ENCODE data around the gene FHOD1.
A peak's percentile ranks its signal among the peaks of the same experiment; 100 is the strongest.

The FHOD1 gene

DNA sequence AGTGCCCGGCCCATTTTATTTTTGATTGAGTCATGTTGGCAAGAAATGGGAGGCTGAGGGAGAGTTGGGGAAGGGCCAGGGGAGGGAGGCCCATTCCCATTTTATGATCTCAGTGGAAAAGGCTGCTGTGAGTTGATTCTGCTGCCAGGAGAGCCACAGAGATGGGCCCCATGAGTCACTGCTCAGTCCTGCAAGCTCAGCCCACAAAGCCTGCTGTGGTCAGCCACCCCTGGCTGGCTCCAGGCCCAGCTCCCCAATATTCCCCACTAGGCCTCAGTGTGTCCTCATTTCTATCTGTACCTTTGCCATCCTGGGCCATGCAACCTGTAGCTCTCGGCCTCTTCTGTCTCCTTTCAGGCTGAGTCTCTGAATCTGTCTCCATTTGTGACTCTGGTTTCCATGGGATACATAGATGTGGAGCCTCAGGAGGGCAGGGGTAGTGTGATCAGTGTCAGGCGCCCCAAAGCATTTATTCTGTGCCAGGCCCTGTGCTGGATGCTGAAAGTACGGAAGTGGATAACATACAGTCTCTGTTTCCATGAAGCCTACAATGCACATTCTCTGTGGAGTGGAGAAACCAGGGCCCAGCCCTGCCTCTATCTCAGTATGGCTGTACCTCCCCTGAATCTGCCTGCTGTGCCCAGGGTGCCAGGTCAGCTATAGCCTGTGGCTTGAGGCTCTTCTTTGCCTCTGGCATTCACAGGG is 30.2 kb upstream of the FHOD1 start:
- peak in 2 of 3 donors; percentile 27 to 32 for DNase-seq
- peak overlapping the region in 1 of 7 experiments; percentile 76 for H3K4me3 ChIP-seq (ENCODE audit: control insufficient read depth in 1 of 7, extremely low read depth in 1 of 7, insufficient read depth in 4 of 7, low read depth in 2 of 7, low read length in 6 of 7)
- H3K36me3 ChIP-seq (ENCODE audit: control insufficient read depth in 4 of 4, insufficient read depth in 4 of 4, low read length in 3 of 4), result peaks cover 0 to 16% (median 6%) of the 10 kb centered on the region in 4 experiments
- no peaks in the 10 kb centered on the region for H3K9me3 ChIP-seq (ENCODE audit: control extremely low read depth in 1 of 5, control insufficient read depth in 4 of 5, insufficient read depth in 2 of 5, low read depth in 1 of 5, low read length in 4 of 5)
- peaks cover 0 to 21% (median 20%) of the 10 kb centered on the region in 4 experiments for H3K4me1 ChIP-seq (ENCODE audit: control extremely low read depth in 1 of 4, control insufficient read depth in 4 of 4, insufficient read depth in 4 of 4, low read length in 3 of 4)
- CTCF ChIA-PET, result interaction anchor here (1.4 to 2.0 kb wide), 4 partner anchors 13 to 137 kb away, joined by 5 to 9 read pairs (median 6); no protein-coding TSS in a partner anchor
- WGBS (ENCODE audit: insufficient coverage), result 96% methylated on average over 4 of the region's 4 CpGs
- H3K27me3 ChIP-seq (replicated peaks in 2 of 5; ENCODE audit: control insufficient read depth in 4 of 5, insufficient read depth in 5 of 5, low read length in 4 of 5), result no peaks in the 10 kb centered on the region
- POLR2A ChIA-PET, result no interaction called here
- peak overlapping the region in 1 of 2 experiments; percentile 25 for H3K27ac ChIP-seq (ENCODE audit: insufficient read depth in 1 of 2, low read depth in 1 of 2, low read length in 2 of 2, poor library complexity in 1 of 2, severe bottlenecking in 2 of 2)

DNA sequence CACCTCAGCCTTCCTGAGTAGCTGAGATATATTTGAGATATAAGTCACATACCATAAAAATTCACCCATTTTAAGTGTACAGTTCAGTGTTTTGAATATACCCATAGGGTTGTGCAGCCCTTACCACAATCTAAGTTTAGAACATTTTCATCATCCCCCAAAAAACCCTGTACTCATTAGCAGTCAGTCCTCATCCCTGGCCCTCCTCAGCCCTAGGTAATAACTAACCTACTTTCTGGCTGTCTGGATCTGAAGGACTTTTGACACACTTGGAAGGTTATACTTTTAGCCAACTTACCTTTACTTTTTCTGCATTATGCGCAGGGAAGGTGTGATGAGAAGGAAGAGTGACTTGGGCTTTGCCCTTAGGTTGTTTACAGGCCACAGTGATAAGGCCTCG is 28.0 kb upstream of the FHOD1 start:
- DNase-seq, result no peak
- H3K36me3 ChIP-seq (ENCODE audit: control insufficient read depth in 4 of 4, insufficient read depth in 4 of 4, low read length in 3 of 4), result peaks cover 0 to 14% (median 4%) of the 10 kb centered on the region in 4 experiments
- peaks cover 0 to 21% (median 20%) of the 10 kb centered on the region in 4 experiments for H3K4me1 ChIP-seq (ENCODE audit: control extremely low read depth in 1 of 4, control insufficient read depth in 4 of 4, insufficient read depth in 4 of 4, low read length in 3 of 4)
- no peak overlapping the region for H3K27ac ChIP-seq (ENCODE audit: insufficient read depth in 1 of 2, low read depth in 1 of 2, low read length in 2 of 2, poor library complexity in 1 of 2, severe bottlenecking in 2 of 2)
- CTCF ChIA-PET, result interaction anchor here (0.5 to 1.8 kb wide), 2 partner anchors 11 to 321 kb away, joined by 3 to 5 read pairs; no protein-coding TSS in a partner anchor
- no peak overlapping the region for H3K4me3 ChIP-seq (ENCODE audit: control insufficient read depth in 1 of 7, extremely low read depth in 1 of 7, insufficient read depth in 4 of 7, low read depth in 2 of 7, low read length in 6 of 7)
- no CpG with 5 or more reads among the region's 2 CpGs for WGBS (ENCODE audit: insufficient coverage)
- no peaks in the 10 kb centered on the region for H3K9me3 ChIP-seq (ENCODE audit: control extremely low read depth in 1 of 5, control insufficient read depth in 4 of 5, insufficient read depth in 2 of 5, low read depth in 1 of 5, low read length in 4 of 5)
- H3K27me3 ChIP-seq (replicated peaks in 2 of 5; ENCODE audit: control insufficient read depth in 4 of 5, insufficient read depth in 5 of 5, low read length in 4 of 5), result no peaks in the 10 kb centered on the region
- POLR2A ChIA-PET, result no interaction called here

DNA sequence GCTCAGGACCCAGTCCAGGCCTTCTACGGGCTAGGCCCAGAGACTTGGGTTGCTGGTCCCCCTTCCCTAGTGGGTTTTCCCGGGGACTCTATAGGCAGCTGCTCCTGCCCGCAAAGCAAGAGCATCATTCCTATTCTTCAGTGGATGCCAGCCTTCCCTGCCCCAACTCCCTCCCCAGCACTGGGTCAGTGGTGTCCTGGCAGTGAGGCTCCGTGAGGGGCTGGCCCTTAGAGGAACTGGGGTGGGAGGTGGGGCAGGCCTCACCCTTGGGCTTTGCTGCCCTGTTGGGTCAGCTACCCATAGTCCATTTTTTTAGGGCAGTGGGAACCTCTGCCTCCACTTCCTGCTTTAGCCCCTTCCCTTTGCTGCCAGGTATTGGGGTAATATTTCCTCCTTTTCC is 24.2 kb upstream of the FHOD1 start:
- Histone ChIP-seq H3K27me3 (replicated peaks in 2 of 5; ENCODE audit: control insufficient read depth in 4 of 5, insufficient read depth in 5 of 5, low read length in 4 of 5) (no peaks in the 10 kb centered on the region), H3K9me3 (ENCODE audit: control extremely low read depth in 1 of 5, control insufficient read depth in 4 of 5, insufficient read depth in 2 of 5, low read depth in 1 of 5, low read length in 4 of 5) (no peaks in the 10 kb centered on the region), H3K27ac (ENCODE audit: insufficient read depth in 1 of 2, low read depth in 1 of 2, low read length in 2 of 2, poor library complexity in 1 of 2, severe bottlenecking in 2 of 2) (no peak overlapping the region), H3K36me3 (ENCODE audit: control insufficient read depth in 4 of 4, insufficient read depth in 4 of 4, low read length in 3 of 4) (peaks cover 0 to 6% (median 1%) of the 10 kb centered on the region in 4 experiments), H3K4me1 (ENCODE audit: control extremely low read depth in 1 of 4, control insufficient read depth in 4 of 4, insufficient read depth in 4 of 4, low read length in 3 of 4) (peaks cover 0 to 3% (median 0%) of the 10 kb centered on the region in 4 experiments), H3K4me3 (ENCODE audit: control insufficient read depth in 1 of 7, extremely low read depth in 1 of 7, insufficient read depth in 4 of 7, low read depth in 2 of 7, low read length in 6 of 7) (no peak overlapping the region)
- DNase-seq, result no peak
- CTCF ChIA-PET, result interaction anchor here (1.8 kb wide), 1 partner anchor 17 kb away, joined by 3 read pairs; no protein-coding TSS in a partner anchor
- WGBS (ENCODE audit: insufficient coverage), result 100% methylated on average over 2 of the region's 4 CpGs
- POLR2A ChIA-PET, result no interaction called here

DNA sequence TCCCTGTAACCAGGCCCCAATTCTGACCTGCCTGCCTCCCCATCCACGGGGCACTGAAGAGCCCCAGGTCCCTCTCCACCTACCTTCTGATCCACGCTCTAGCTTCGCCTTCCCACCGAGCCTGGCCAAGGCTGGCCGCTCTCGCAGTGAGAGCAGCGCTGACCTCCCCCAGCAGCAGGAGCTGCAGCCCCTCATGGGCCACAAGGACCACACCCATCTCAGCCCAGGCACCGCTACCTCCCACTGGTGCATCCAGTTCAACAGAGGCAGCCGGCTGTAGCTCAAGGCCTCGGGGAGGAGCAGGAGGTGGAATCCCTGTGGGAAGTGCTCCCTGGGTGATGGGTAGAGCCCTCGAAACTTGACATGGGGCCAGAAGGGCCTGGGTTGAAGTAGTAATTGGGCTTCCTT is 23.7 kb upstream of the FHOD1 start:
- H3K4me3 ChIP-seq (ENCODE audit: control insufficient read depth in 1 of 7, extremely low read depth in 1 of 7, insufficient read depth in 4 of 7, low read depth in 2 of 7, low read length in 6 of 7), result no peak overlapping the region
- POLR2A ChIA-PET, result interaction anchor here (0.6 kb wide), 1 partner anchor 42 kb away, joined by 4 read pairs; no protein-coding TSS in a partner anchor
- no peak for DNase-seq
- peaks cover 0 to 3% (median 0%) of the 10 kb centered on the region in 4 experiments for H3K4me1 ChIP-seq (ENCODE audit: control extremely low read depth in 1 of 4, control insufficient read depth in 4 of 4, insufficient read depth in 4 of 4, low read length in 3 of 4)
- H3K27me3 ChIP-seq (replicated peaks in 2 of 5; ENCODE audit: control insufficient read depth in 4 of 5, insufficient read depth in 5 of 5, low read length in 4 of 5), result no peaks in the 10 kb centered on the region
- no peaks in the 10 kb centered on the region for H3K9me3 ChIP-seq (ENCODE audit: control extremely low read depth in 1 of 5, control insufficient read depth in 4 of 5, insufficient read depth in 2 of 5, low read depth in 1 of 5, low read length in 4 of 5)
- CTCF ChIA-PET, result interaction anchor here (1.8 kb wide), 1 partner anchor 18 kb away, joined by 3 read pairs; no protein-coding TSS in a partner anchor
- peaks cover 0 to 1% (median 0%) of the 10 kb centered on the region in 4 experiments for H3K36me3 ChIP-seq (ENCODE audit: control insufficient read depth in 4 of 4, insufficient read depth in 4 of 4, low read length in 3 of 4)
- no peak overlapping the region for H3K27ac ChIP-seq (ENCODE audit: insufficient read depth in 1 of 2, low read depth in 1 of 2, low read length in 2 of 2, poor library complexity in 1 of 2, severe bottlenecking in 2 of 2)
- 100% methylated on average over 4 of the region's 11 CpGs for WGBS (ENCODE audit: insufficient coverage)

DNA sequence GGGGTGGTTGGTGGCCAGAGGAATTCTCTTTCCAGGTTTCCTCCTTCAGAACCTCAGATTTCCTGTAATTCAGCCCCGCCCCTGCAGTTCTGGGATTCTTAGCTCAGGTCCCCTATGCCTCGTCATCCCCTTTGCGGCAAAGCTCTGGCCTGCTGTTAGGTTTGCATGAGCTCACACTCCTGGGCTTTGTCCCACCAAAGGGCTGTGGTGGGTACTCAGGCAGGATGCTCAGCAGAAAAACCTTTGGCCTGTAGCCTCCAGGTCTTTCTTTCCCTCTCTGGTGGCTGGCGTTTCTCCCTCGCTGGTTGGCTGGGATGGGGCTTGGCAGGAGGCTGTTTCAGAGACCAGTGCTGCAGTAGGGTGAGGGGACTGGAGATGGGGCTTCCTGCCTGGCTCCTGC is 22.5 kb upstream of the FHOD1 start:
- H3K9me3 ChIP-seq (ENCODE audit: control extremely low read depth in 1 of 5, control insufficient read depth in 4 of 5, insufficient read depth in 2 of 5, low read depth in 1 of 5, low read length in 4 of 5), result no peaks in the 10 kb centered on the region
- ChIA-PET POLR2A (no interaction called here), CTCF (interaction anchor here (0.6 to 2.1 kb wide), 7 partner anchors 9 to 147 kb away, joined by 3 to 8 read pairs (median 3); partner anchors contain the start of gene ZDHHC1)
- H3K27me3 ChIP-seq (replicated peaks in 2 of 5; ENCODE audit: control insufficient read depth in 4 of 5, insufficient read depth in 5 of 5, low read length in 4 of 5), result no peaks in the 10 kb centered on the region
- H3K4me3 ChIP-seq (ENCODE audit: control insufficient read depth in 1 of 7, extremely low read depth in 1 of 7, insufficient read depth in 4 of 7, low read depth in 2 of 7, low read length in 6 of 7), result no peak overlapping the region
- DNase-seq, result no peak
- 52% methylated on average over 3 of the region's 5 CpGs for WGBS (ENCODE audit: insufficient coverage)
- no peaks in the 10 kb centered on the region for H3K36me3 ChIP-seq (ENCODE audit: control insufficient read depth in 4 of 4, insufficient read depth in 4 of 4, low read length in 3 of 4)
- H3K27ac ChIP-seq (ENCODE audit: insufficient read depth in 1 of 2, low read depth in 1 of 2, low read length in 2 of 2, poor library complexity in 1 of 2, severe bottlenecking in 2 of 2), result no peak overlapping the region
- H3K4me1 ChIP-seq (ENCODE audit: control extremely low read depth in 1 of 4, control insufficient read depth in 4 of 4, insufficient read depth in 4 of 4, low read length in 3 of 4), result peaks cover 0 to 3% (median 0%) of the 10 kb centered on the region in 4 experiments

DNA sequence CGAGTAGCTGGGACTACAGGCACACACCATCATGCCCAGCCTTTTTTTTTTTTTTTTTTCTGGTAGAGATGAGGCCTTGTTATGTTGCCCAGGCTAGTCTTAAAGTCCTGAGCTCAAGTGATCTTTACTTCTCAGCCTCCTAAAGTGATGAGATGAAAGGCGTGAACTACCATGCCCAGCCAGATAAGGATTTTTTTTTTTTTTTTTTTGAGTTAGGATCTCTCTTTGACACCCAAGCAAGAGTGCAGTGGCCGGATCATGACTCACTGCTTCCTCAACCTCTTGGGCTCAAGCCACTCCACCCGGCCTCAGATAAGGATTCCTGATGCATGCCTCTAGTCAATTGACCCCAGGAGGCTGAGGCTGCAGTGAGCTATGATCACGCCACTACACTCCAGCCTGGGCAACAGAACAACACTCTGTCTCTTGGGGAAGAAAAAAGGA is 20.9 kb upstream of the FHOD1 start:
- CTCF ChIA-PET, result interaction anchor here (0.7 to 2.1 kb wide), 3 partner anchors 9 to 107 kb away, joined by 3 to 5 read pairs (median 3); no protein-coding TSS in a partner anchor
- POLR2A ChIA-PET, result interaction anchor here (0.6 kb wide), 1 partner anchor 144 kb away, joined by 5 read pairs; no protein-coding TSS in a partner anchor
- Histone ChIP-seq H3K4me1 (ENCODE audit: control extremely low read depth in 1 of 4, control insufficient read depth in 4 of 4, insufficient read depth in 4 of 4, low read length in 3 of 4) (peaks cover 0 to 3% (median 0%) of the 10 kb centered on the region in 4 experiments), H3K4me3 (ENCODE audit: control insufficient read depth in 1 of 7, extremely low read depth in 1 of 7, insufficient read depth in 4 of 7, low read depth in 2 of 7, low read length in 6 of 7) (no peak overlapping the region), H3K27me3 (replicated peaks in 2 of 5; ENCODE audit: control insufficient read depth in 4 of 5, insufficient read depth in 5 of 5, low read length in 4 of 5) (peaks cover 0 to 3% (median 0%) of the 10 kb centered on the region in 5 experiments), H3K27ac (ENCODE audit: insufficient read depth in 1 of 2, low read depth in 1 of 2, low read length in 2 of 2, poor library complexity in 1 of 2, severe bottlenecking in 2 of 2) (no peak overlapping the region), H3K9me3 (ENCODE audit: control extremely low read depth in 1 of 5, control insufficient read depth in 4 of 5, insufficient read depth in 2 of 5, low read depth in 1 of 5, low read length in 4 of 5) (no peaks in the 10 kb centered on the region), H3K36me3 (ENCODE audit: control insufficient read depth in 4 of 4, insufficient read depth in 4 of 4, low read length in 3 of 4) (no peaks in the 10 kb centered on the region)
- peak; percentile 40 to 65 (median 53) for DNase-seq
- 60% methylated on average over 1 of the region's 5 CpGs for WGBS (ENCODE audit: insufficient coverage)

DNA sequence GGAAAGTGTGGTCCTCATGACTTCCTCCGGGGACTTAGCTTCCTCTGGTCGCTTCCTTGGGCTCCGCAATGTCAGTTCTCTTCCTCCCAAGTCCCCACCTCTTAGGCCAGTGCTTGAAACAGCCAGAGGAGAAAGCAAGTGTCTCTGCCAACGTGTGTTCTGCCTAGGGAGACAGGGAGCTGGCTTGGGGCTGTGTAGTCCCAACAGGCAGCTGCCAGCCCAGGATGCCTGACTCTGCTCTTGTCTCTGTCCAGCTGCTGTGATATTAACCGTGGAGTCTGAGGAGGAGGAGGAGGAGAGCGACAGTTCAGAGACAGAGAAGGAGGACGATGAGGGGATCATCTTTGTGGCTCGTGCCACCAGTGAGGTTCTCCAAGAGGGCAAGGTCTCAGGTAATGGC is 18.6 kb upstream of the FHOD1 start:
- H3K36me3 ChIP-seq (ENCODE audit: control insufficient read depth in 4 of 4, insufficient read depth in 4 of 4, low read length in 3 of 4), result no peaks in the 10 kb centered on the region
- CTCF ChIA-PET, result interaction anchor here (1.0 to 3.1 kb wide), 11 partner anchors 10 to 198 kb away, joined by 3 to 9 read pairs (median 5); partner anchors contain the start of gene FHOD1
- WGBS (ENCODE audit: insufficient coverage), result 73% methylated on average over 6 of the region's 8 CpGs
- H3K4me3 ChIP-seq (ENCODE audit: control insufficient read depth in 1 of 7, extremely low read depth in 1 of 7, insufficient read depth in 4 of 7, low read depth in 2 of 7, low read length in 6 of 7), result no peak overlapping the region
- H3K4me1 ChIP-seq (ENCODE audit: control extremely low read depth in 1 of 4, control insufficient read depth in 4 of 4, insufficient read depth in 4 of 4, low read length in 3 of 4), result peaks cover 0 to 5% (median 0%) of the 10 kb centered on the region in 4 experiments
- no peak overlapping the region for H3K27ac ChIP-seq (ENCODE audit: insufficient read depth in 1 of 2, low read depth in 1 of 2, low read length in 2 of 2, poor library complexity in 1 of 2, severe bottlenecking in 2 of 2)
- peaks cover 0 to 3% (median 0%) of the 10 kb centered on the region in 5 experiments for H3K27me3 ChIP-seq (replicated peaks in 2 of 5; ENCODE audit: control insufficient read depth in 4 of 5, insufficient read depth in 5 of 5, low read length in 4 of 5)
- no peaks in the 10 kb centered on the region for H3K9me3 ChIP-seq (ENCODE audit: control extremely low read depth in 1 of 5, control insufficient read depth in 4 of 5, insufficient read depth in 2 of 5, low read depth in 1 of 5, low read length in 4 of 5)
- POLR2A ChIA-PET, result no interaction called here
- no peak for DNase-seq

Data from common myeloid progenitor, CD34-positive (primary cell).